C4-2B (cell line): Measurements from ENCODE around the gene SLC44A5.
"Not testable (repeated sequence)": the region's sequence is repeated elsewhere in the genome, so short reads cannot be mapped to it uniquely, and the experiment has no call there.

Experiments
- H3K27ac ChIP-seq: fragments of 450-650 bp; 2 replicates; pipeline ENCODE4 v1.5.1; 2017
- CTCF ChIP-seq: fragments of 450-650 bp; conservative IDR thresholded peaks from 2 replicates; pipeline ENCODE4 v1.5.1; 2017; ENCODE audit warnings: mild to moderate bottlenecking
- ZFX ChIP-seq: fragments of 450-650 bp; IDR thresholded peaks from 2 replicates; pipeline ENCODE4 v1.6.1; 2017

Gene SLC44A5

DNA sequence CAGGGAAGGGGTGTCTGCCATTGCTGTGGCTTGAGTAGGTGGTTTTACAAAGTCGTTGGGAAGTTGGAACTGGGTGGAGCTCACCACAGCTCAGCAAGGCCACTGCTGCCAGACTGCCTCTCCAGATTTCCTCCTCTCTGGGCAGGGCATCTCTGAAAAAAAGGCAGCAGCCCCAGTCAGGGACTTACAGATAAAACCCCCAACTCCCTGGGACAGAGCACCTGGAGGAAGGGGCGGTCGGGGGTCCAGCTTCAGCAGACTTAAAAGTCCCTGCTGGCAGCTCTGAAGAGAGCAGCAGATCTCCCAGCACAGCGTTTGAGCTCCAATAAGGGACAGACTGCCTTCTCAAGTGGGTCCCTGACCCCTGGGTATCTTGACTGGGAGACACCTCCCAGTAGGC lies 352.6 kb downstream of the SLC44A5 start:
- no peak for TF ChIP-seq ZFX
- no peak for TF ChIP-seq CTCF
- H3K27ac ChIP-seq, result no peak overlapping the region

GRCh38 chr1:75257424-75257823 lies 353.5 kb downstream of the SLC44A5 start:
- no peak overlapping the region for H3K27ac ChIP-seq
- TF ChIP-seq ZFX (peak; percentile 6; the same call in 1 of the 2 replicates), CTCF (no peak)

- not testable (repeated sequence) for H3K27ac ChIP-seq
Measured at GRCh38 chr1:75250114-75250513, 360.8 kb downstream of the SLC44A5 start.

- H3K27ac ChIP-seq, result no peak overlapping the region
- TF ChIP-seq ZFX (no peak), CTCF (no peak)
Measured at GRCh38 chr1:75245239-75245638, 365.7 kb downstream of the SLC44A5 start.

GRCh38 chr1:75243124-75243523 lies 367.8 kb downstream of the SLC44A5 start:
- H3K27ac ChIP-seq, result no peak overlapping the region
- TF ChIP-seq CTCF, result no peak
- no peak for TF ChIP-seq ZFX

DNA sequence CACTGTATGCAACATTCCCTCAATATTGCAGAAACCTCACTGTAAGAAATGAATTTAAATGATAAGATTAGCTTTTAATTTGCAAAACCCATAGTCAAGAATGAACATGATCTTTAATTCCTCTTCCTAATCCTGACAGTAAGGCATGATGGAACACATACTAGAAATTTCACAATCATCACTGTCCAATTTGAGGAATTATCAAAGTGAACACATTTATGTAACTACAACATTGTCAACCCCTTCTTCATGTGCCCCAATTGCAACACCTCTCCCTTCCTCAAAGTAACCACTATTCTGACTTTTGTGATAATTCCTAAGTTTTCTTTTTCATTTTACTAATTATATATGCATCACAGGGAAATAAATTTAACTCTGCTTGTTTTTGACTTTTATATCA lies 373.6 kb downstream of the SLC44A5 start:
- TF ChIP-seq ZFX (no peak), CTCF (no peak)
- no peak overlapping the region for H3K27ac ChIP-seq

GRCh38 chr1:75234562-75234961 lies 376.4 kb downstream of the SLC44A5 start:
- H3K27ac ChIP-seq, result no peak overlapping the region
- TF ChIP-seq ZFX (no peak), CTCF (no peak)

DNA sequence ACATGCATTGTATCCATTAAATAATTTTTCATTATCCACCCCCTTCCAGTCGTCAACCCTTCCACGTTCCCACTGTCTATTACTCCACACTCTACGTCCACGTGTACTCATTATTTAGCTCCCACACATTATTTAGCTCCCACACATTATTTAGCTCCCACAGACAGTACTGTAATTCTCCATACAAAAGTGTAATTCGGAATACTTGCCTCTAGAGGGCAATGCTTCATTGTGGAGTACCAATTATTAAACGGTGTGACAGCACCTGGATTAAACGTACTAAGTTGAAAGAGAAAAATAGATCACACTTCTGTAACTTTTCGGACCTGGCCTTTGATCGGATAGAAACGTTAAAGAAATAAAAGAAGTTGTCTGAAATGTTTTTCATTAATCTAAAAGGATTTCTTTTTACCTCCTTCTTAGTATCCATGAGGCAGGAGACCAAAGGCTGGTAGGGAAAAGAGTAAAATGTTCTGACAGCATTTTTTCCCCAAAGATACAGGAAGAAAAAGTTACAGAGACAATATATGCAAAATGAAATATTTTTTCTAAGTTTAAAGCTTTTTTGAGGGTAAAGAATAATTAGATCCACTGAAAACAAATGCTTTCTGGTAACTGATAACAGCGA lies 377.5 kb downstream of the SLC44A5 start:
- H3K27ac ChIP-seq, result no peak overlapping the region
- peak; percentile 84 for TF ChIP-seq CTCF
- TF ChIP-seq ZFX, result no peak
